Suppressor macrophage treated with lipopolysaccharide for 4 hours (primary cell): ENCODE measurements around the gene PRKCE.
A peak's percentile ranks its signal among the peaks of the same experiment; 100 is the strongest.
"Not testable (repeated sequence)": the region's sequence is repeated elsewhere in the genome, so short reads cannot be mapped to it uniquely, and the experiment has no call there.

ENCODE experiments used
- DNase-seq: peaks from one replicate; pipeline ENCODE4 v3.0.0-alpha.2; 2020

The PRKCE gene

GRCh38 chr2:45843136-45843535 lies 191.7 kb downstream of the PRKCE start:
- DNase-seq, result peak; percentile 31

GRCh38 chr2:45844796-45845457 lies 193.5 kb downstream of the PRKCE start:
- DNase-seq, result no peak

DNA sequence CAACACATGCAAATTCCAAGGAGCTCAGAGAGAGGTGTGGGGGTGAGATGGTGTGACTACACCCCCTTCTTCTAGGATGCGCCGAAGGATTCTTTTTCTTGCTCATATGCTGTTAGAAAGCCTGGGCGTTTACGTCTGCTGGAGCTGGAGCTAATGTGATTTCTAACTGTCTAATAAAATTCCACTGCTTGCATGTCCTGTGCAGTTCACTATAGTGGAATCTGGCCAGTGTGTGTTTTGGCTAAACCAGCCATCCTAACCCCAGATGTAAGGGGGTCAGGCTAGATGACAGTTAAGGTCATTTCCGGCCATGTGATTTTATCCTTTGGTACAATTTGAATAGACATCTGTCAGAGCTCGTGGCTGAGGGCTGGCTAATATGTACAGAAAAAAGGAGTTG lies 194.1 kb downstream of the PRKCE start:
- DNase-seq, result no peak

GRCh38 chr2:45849491-45850283 lies 198.2 kb downstream of the PRKCE start:
- peak; percentile 48 for DNase-seq

DNA sequence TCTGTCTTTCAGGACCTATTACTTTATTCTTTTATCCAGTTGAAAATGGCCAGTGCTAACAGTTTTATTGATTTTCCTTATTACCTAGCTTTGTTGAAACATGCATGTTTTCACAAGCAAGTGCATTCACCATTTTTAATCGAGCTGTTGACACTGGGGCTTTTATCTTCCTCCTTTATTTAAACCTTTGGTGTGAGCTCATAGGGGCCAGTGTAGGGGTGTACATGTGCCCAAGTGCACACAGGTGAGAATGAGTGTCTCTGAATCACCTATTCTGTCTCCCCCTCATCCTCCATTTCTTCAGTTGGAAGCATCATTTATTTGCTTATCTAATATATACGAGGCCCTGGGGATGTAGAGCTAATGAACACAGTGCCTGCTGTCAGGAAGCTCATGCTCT lies 199.1 kb downstream of the PRKCE start:
- DNase-seq, result no peak

GRCh38 chr2:45851111-45851510 lies 199.6 kb downstream of the PRKCE start:
- no peak for DNase-seq

DNA sequence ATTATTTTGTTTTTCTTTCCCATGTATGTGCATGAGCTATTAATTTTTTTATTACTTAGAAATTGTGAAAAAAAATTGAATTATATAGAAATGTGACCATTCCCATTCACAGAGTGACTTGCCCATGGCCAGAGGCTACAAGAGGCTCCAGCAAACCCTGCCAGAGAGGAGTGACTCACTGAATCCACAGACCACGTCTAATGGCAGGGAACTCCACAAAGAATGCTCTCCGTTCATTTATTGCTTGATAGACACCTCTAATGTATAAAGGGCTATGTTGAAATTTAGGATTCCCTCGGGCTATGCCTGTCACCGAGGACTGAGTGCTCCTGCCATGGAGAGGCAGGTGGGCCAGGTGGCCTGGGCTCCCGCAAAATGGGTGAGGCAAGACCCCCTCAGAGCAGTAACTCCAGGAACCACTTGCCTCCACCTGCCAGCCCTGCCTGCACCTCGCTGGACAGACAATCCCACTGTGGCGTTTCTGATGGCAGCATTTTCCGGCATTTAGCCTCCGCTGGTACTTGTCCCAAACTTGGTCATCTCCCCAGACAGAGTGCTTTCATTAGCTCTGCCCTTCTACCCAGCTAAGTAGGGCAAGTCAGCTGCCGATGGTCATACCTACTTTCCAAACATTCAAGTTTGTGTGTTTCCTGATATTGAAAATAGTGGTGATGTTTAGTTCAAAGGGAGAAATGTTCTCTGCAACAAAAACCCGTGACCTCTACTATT lies 200.3 kb downstream of the PRKCE start:
- no peak for DNase-seq

DNA sequence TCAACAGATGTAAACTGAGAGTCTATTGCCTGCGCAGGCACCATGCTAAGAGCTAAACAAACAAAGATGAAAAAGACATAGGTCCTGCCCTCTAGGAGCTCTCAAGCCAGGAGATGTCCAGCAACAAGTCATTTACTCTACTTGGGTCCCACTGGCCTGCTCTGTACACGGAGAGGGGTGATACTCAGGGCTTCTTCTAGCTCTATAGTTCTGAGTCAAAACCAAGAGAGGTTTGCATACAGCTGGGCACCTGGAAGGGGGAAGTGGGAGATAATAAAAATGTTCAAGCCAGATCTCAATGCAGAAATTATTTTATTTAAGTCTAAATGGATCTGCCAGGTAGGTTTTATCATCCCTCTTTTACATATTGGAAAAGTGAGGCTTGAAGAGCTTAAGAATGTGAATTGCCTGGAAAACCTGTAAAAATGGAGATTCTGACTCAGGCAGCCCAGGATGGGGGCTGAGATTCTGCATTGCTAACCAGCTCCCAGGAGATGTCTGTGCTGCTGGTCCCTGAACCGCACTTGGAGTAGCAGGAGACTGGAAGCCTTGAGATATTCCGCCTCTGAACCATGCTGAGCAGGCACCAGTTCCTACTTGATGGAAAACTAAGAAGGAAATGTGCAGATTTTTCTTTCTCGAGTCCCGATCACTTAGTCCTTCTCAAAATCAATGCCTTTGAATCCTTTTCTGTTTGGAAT lies 201.1 kb downstream of the PRKCE start:
- no peak for DNase-seq

GRCh38 chr2:45855374-45855773 lies 203.9 kb downstream of the PRKCE start:
- DNase-seq, result no peak

DNA sequence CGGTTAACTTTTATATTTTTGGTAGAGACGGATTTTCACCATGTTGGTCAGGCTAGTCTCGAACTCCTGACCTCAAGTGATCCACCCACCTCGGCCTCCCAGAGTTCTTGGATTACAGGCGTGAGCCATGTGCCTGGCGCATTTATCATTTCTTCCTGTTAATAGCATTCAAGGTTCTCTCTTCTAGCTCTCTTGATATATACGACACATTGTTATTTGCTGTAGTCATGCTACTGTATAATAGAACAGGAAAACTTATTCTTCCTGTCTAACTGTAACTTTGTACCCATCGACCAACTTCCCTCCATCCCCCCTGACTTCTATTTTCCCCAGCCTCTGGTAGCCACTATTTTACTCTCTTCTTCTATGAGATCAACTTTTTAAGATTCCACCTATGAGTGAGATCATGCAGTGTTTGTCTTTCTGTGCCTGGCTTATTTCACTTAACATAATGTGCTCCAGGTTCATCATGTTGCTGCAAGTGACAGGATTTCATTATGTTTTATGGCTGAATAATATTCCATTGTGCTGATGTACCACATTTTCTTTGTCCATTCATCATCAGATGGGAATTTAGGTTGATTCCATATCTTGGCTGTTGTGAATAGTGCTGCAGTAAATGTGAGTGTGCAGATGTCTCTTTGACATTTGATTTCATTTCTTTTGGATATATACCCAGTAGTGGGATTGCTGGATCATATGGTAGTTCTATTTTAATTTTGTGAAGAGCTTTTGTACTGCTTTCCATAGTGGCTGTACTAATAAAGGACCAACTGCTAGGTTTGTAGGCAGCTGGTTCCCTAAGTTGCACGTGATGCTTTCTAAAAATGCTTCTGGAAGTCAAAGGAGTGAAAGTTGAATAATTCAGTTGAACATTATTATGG lies 205.2 kb downstream of the PRKCE start:
- no peak for DNase-seq

DNA sequence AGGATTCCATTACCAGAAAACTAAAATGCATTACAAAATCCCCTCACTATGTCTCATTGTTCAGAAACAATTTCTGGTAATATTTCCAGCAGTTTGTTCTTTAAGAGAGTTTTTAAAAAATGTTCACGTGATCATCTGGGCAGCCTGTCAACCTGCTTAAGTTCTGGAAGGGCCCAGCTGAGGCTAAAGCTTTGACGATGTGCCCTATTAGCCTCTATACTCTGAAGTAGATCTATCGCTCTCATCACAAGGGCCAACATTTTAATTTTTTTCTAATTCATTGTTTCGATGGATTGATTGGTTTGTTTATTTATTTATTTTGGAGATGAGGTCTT lies 205.8 kb downstream of the PRKCE start:
- DNase-seq, result no peak

- no peak for DNase-seq
These were observed 206.5 kb downstream of the PRKCE start for GRCh38 chr2:45857867-45858520.

GRCh38 chr2:45858872-45859271 lies 207.4 kb downstream of the PRKCE start:
- not testable (repeated sequence) for DNase-seq

DNA sequence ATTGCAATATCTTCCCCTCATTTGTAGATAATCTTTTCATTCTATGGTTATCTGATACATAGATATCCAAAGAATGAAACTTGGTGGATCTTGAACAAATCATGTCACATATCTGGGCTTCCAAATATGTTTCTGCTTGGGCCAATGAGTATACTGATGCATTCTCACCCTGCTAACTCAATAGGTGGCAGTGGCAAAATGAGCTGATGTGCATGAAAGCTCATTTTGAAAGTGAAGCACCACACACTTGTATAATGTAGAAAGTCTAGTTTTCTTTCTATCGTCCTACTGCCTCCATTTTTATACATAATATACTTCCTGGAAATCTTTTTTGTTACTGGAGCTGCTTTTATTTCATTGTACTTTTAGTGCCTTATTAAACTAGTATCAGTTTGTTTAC lies 208.2 kb downstream of the PRKCE start:
- DNase-seq, result no peak

DNA sequence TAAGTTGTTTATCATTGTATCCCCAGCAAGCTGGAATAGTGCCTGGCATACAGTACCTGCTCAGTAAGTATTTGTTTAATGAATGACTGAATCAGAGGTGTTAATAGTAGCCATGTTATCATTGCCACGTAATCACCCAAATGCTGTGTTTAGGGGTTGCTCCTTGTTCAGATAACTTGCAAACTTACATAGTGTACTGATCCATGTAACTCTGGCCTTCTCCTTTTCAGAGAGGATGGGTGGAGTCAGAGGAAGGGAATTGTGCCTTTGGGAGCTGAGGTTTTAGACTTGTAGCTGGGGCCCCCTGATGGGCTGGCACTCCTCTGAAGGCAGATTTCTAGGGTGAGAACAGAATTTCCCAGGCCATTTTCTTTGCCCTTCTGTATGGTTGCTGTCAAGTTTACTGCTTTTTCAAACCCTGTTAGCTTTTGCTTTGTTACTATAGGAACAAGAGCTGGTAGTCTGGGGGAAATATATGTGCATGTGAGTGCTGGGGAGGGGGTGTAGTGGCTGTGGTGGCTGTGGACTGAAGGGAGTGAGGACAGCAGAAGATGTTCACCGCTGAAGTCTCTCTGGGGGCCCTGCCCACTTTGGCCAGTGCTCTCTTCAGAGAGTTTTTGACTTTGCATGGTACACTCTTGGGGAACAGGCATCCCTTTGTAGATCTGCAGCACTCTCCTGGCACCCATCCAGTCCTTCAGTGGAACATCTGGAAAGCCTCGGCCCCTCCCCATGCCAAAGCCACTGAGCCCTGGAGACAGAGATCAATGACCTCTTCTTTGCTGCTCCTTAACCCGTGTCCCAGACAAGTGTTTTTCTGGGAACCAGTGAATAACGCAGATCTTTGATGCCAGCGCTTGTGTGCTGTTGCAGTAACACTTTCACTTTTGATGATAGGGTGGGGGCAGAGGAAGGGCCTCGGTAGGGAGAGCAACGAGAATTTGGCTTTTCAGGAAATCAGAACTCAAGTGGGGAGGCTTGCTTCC lies 209.0 kb downstream of the PRKCE start:
- peak; percentile 75 for DNase-seq

- DNase-seq, result no peak
These were observed 211.4 kb downstream of the PRKCE start for GRCh38 chr2:45862843-45863242.

DNA sequence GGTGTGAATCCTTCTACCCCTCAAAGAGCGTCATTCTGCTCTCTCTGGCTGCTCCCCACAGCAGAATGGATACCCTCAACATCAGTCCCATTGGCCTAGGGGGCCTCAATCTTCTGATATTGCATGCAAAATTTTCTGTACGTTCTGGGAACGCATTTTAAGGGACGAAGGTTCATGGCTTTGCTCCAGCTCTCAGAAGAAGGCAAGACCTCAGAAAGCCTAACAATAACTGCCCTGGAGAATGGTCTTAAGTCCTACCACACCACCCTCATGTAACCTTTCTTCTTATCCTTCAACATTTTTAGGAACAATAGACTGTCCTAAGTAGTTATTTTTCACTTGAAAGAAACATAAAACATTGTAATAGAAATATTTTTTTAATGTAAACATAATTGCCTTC lies 212.6 kb downstream of the PRKCE start:
- DNase-seq, result no peak

DNA sequence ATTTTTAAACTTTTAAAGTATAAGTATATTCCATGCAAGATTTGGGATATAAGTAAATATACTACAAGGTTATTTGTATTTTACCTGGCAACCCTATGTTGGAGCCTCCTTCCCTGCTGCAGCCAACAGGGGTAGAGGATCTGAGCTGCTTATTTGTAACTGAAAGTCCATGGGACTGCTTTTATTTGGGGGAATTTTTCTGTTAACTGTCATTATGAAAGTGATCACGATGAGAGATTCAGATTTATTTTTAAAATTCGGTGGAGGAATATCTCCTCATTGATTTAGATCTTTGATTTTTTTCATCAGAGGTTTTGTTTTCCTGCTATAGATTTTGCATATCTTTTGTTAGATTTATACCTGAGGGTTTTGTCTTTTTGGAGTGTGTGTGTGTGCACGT lies 215.9 kb downstream of the PRKCE start:
- no peak for DNase-seq

- no peak for DNase-seq
These were observed 216.3 kb downstream of the PRKCE start for GRCh38 chr2:45867800-45868199.

- DNase-seq, result no peak
These were observed 217.7 kb downstream of the PRKCE start for GRCh38 chr2:45869165-45869501.

- DNase-seq, result no peak
These were observed 219.6 kb downstream of the PRKCE start for GRCh38 chr2:45871025-45871424.
